Neuron (in vitro differentiated cells): ENCODE data around the gene ROCK1.
A peak's percentile ranks its signal among the peaks of the same experiment; 100 is the strongest.

Experiments used
- H2AFZ ChIP-seq: one replicate; pipeline ENCODE4 v1.6.1; 2013; ENCODE audit warnings: low read depth, mild to moderate bottlenecking, inconsistent platforms, low read length, moderate library complexity
- H3K27me3 ChIP-seq: one replicate; pipeline ENCODE4 v1.6.1; 2013; ENCODE audit warnings: low read length; ENCODE audit not compliant: insufficient read depth
- H3K36me3 ChIP-seq: one replicate; pipeline ENCODE4 v1.6.1; 2013; ENCODE audit warnings: low read length; ENCODE audit not compliant: insufficient read depth
- H3K4me1 ChIP-seq: one replicate; pipeline ENCODE4 v1.6.1; 2013; ENCODE audit warnings: low read length; ENCODE audit not compliant: insufficient read depth
- H3K4me3 ChIP-seq: 2 replicates; pipeline ENCODE4 v1.5.1; 2013; ENCODE audit warnings: mild to moderate bottlenecking, low read length, moderate library complexity
- H3K9me3 ChIP-seq: one replicate; pipeline ENCODE4 v1.6.1; 2013; ENCODE audit warnings: low read length

ROCK1 gene

DNA sequence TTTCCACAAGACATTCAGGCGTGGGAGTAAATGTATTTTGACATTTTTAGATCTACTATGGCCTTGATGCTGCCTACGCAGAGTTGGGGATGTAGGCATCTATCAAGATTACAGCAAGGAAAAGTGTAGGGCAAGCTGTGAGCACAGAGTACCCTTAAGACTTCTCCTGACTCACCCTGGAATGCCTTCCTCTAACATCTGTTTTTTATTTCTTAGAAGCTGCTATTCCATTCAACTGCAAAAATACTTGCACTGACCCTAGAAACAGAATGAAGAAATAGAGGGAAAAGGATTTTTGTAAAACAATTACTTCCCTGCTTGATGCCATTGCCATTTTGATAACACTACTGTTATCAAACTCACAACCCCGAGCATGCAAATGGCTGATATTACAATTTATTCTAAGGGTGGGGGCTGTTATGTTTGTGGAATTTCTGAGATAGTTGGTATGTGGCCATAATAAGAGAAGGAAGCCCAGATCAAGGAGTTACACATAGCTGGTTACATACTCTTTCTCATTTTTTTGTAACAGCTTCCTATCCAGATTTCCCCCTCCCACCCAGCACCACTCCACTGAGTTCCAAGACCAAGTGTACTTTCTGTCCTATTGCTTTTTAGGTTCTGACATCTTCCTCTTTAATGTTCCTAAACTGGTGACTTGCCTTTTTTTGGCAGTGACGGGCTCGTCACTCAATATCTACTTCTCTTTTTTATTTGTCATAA, 6.0 kb upstream of the ROCK1 start:
- Histone ChIP-seq H3K27me3 (peaks cover 13% of the 10 kb centered on the region), H3K36me3 (no peaks in the 10 kb centered on the region), H3K4me3 (no peak overlapping the region), H3K4me1 (peaks cover 2% of the 10 kb centered on the region), H3K9me3 (no peaks in the 10 kb centered on the region), H2AFZ (no peak overlapping the region)

DNA sequence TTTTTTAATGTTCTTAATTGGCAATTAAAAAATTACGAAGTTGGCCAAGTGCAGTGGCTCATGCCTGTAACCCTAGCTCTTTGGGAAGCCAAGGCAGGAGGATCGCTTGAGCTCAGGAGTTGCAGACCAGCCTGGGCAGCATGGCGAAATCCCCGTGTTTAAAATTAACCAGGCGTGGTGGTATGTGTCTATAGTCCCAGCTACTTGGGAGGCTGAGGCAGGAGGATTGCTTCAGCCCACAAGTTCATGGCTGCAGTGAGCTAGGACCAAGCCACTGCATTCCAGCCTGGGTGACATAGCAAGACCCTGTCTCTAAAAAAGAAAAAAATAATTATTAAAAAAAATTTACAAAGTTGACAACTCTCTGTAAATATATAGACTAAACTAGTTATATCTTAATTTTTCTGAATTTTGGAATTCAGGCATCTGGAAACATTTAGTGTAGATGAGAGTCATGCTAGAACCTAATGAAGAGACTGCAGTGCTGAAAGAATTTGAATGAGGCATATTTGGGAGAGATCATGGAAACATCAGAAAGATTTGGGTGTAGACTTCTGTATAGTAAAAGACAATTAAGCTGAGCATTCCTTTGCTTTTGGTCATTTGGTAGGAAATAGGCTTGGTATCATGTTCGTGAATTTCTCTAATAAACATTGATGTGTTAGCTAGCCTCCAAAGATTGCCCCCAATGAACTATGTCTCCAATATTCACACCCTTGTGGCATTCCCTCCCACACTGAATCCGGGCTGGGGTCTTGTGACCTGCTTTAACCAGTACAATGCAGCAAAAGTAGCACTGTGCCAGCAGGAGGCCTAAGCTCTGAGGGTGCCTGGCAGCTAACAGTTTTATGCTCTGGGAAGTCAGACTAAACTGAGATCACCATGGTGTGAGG, 4.2 kb upstream of the ROCK1 start:
- Histone ChIP-seq H3K27me3 (peaks cover 13% of the 10 kb centered on the region), H3K4me3 (no peak overlapping the region), H3K36me3 (no peaks in the 10 kb centered on the region), H2AFZ (no peak overlapping the region), H3K4me1 (peaks cover 5% of the 10 kb centered on the region), H3K9me3 (no peaks in the 10 kb centered on the region)

DNA sequence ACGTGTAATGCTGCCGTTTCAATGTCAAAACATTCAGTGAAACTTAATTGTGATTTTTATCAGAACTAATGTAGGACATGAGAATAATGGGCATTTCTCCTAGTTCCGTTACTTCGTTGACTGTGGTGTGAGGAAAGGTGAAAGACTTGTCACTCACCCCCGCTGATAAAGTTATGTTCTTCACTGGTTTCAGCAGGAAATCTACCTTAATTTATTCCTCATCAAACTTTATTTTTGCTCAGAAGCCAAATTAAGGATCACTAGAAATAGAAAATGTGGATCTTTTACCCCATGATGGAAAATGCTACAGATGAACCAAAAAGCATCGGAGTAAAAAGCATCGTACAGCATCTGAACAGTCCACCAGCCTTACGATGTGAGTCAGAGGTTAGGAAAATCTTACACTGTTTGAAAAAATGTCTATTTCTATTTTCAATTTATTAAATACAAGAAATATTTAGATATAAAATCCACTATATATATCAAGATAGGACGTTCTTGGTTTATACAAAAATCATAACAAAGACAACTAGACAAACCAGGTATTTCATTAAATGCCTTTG, 1.0 kb upstream of the ROCK1 start:
- Histone ChIP-seq H2AFZ (peak overlapping the region; percentile 85), H3K4me3 (peak overlapping the region; percentile 56), H3K4me1 (peaks cover 18% of the 10 kb centered on the region), H3K27me3 (peaks cover 10% of the 10 kb centered on the region), H3K9me3 (no peaks in the 10 kb centered on the region), H3K36me3 (no peaks in the 10 kb centered on the region)

DNA sequence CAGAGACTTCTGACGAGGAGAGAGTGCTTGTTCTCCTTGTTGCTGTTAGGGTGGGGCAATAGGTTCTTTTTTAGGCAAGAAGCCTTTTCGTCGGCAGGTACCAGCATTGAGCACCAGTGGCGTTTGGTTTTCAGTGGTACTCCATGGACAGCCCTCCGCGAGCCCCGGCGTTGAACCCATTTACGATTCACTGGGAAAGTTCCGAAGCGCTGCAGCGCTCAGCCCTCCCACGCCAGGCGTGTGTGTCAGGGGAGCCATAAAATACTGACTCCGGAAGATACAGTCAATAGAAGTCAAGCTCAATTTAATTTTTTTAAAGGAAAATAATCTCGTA, 494 bp upstream of the ROCK1 start:
- Histone ChIP-seq H2AFZ (peak overlapping the region; percentile 85), H3K9me3 (no peaks in the 10 kb centered on the region), H3K36me3 (no peaks in the 10 kb centered on the region), H3K4me1 (peaks cover 18% of the 10 kb centered on the region), H3K27me3 (peaks cover 5% of the 10 kb centered on the region), H3K4me3 (peak overlapping the region; percentile 56)

GRCh38 chr18:21110713-21111345, 784 bp downstream of the ROCK1 start:
- H3K9me3 ChIP-seq: no peaks in the 10 kb centered on the region
- peaks cover 18% of the 10 kb centered on the region for H3K4me1 ChIP-seq
- no peaks in the 10 kb centered on the region for H3K27me3 ChIP-seq
- H2AFZ ChIP-seq: peak overlapping the region; percentile 79
- H3K4me3 ChIP-seq: peak overlapping the region; percentile 98
- no peaks in the 10 kb centered on the region for H3K36me3 ChIP-seq

DNA sequence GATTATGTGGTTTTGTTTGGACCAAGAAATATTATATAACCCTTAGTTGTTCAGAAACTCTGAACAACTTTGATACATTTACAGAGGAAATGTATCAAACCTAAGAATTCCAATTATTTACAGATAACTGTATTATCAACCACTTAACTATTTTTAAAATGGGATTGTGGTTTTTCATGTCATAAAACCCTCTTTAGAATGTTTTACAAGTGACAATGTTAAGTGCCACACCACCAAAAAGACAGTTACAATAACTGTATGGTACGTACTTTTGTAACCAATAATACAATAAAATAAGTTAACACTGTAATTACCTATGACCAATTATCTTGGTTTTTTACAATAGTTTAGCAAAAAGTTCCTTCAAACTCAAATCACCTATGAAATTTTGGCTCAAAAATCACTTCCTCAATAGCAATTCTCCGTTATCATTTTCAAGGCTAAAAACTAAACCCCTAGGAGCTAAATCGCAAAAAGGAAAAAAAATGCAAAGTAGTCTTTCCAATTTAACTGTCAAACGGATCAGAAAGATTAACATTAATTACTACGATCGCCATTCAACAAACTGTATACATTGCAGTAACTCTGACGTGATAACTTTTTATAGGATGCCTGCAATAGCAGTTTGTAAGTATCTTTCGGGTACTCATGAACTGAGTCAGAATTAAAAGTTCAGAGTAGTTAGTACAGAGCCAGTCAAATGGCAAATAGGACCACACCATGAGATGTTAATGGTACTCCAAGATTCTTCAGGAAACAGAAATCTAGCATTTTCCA, 1.5 kb downstream of the ROCK1 start:
- Histone ChIP-seq H2AFZ (no peak overlapping the region), H3K36me3 (no peaks in the 10 kb centered on the region), H3K4me3 (peak overlapping the region; percentile 98), H3K9me3 (no peaks in the 10 kb centered on the region), H3K27me3 (no peaks in the 10 kb centered on the region), H3K4me1 (peaks cover 18% of the 10 kb centered on the region)

GRCh38 chr18:21105936-21106335, 5.7 kb downstream of the ROCK1 start:
- Histone ChIP-seq H3K4me3 (no peak overlapping the region), H3K27me3 (no peaks in the 10 kb centered on the region), H2AFZ (no peak overlapping the region), H3K36me3 (no peaks in the 10 kb centered on the region), H3K4me1 (peaks cover 14% of the 10 kb centered on the region), H3K9me3 (no peaks in the 10 kb centered on the region)

DNA sequence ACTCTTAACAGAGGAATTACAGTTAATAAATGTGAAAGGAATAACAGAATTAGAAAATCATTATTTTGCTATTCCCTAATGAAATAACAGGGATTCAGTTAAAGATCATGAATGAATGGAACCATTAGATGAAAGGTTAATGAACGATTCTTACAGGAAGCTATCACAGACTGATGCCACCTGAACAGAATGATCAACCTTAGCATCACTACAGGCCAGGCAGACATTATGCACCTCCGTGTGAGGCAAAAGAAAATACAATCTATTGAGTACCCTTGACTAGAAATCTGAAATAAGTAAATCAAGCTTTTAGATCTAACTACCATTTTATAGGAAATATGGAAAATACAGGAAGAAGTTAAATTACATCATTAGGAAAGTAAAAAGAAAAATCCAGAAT, 10.4 kb downstream of the ROCK1 start:
- Histone ChIP-seq H3K27me3 (no peaks in the 10 kb centered on the region), H3K4me3 (no peak overlapping the region), H3K36me3 (no peaks in the 10 kb centered on the region), H2AFZ (no peak overlapping the region), H3K4me1 (no peaks in the 10 kb centered on the region), H3K9me3 (no peaks in the 10 kb centered on the region)

DNA sequence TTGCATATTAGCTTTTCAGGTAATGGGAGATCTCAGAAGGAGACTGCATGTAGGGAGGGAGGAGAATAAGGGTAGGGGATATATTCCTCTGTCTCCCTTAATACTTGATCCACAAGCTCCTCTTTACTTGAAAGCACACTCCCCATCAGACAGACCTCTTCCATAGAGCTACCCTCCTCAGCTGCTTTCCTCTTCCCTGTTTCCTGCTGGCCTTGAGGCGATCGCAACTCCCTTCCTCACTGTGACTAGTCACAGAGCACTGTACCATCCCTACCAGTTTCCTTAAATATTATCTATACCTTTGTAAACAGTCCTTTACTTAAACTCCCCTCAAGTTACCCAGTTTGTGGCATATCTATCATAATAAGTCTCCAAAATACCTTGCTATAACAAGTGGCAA, 10.9 kb downstream of the ROCK1 start:
- Histone ChIP-seq H3K4me1 (no peaks in the 10 kb centered on the region), H3K27me3 (no peaks in the 10 kb centered on the region), H3K4me3 (no peak overlapping the region), H3K36me3 (no peaks in the 10 kb centered on the region), H3K9me3 (no peaks in the 10 kb centered on the region), H2AFZ (no peak overlapping the region)

DNA sequence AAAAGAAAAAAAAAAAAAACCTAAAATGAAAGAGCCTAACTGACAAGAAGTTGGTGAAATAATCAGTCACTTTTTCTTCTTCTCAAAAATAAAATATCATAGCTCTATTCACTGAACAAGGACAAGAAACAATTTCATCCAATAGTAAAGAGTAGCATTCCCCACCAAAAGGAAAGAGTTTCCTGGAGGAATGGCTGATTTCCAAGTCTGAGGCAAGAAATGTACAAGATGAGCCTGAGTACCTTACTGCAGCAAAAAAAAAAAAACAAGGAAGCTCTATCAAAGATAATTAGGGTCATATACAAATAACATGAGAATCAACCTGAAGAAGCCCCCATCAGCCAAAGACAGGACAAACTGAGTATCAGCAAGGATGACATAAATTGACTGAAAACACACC, 11.5 kb downstream of the ROCK1 start:
- Histone ChIP-seq H3K36me3 (no peaks in the 10 kb centered on the region), H3K4me3 (no peak overlapping the region), H2AFZ (no peak overlapping the region), H3K4me1 (no peaks in the 10 kb centered on the region), H3K9me3 (peaks cover 1% of the 10 kb centered on the region), H3K27me3 (no peaks in the 10 kb centered on the region)

GRCh38 chr18:21099442-21099841, 12.2 kb downstream of the ROCK1 start:
- Histone ChIP-seq H3K4me1 (no peaks in the 10 kb centered on the region), H3K4me3 (no peak overlapping the region), H3K27me3 (no peaks in the 10 kb centered on the region), H2AFZ (no peak overlapping the region), H3K36me3 (no peaks in the 10 kb centered on the region), H3K9me3 (peaks cover 1% of the 10 kb centered on the region)

GRCh38 chr18:21096760-21097159, 14.9 kb downstream of the ROCK1 start:
- Histone ChIP-seq H3K4me1 (no peaks in the 10 kb centered on the region), H2AFZ (no peak overlapping the region), H3K36me3 (no peaks in the 10 kb centered on the region), H3K27me3 (no peaks in the 10 kb centered on the region), H3K4me3 (no peak overlapping the region), H3K9me3 (peaks cover 1% of the 10 kb centered on the region)
